HK-2 (cell line): ENCODE data around the gene WBP1L.
"Not testable (repeated sequence)": the region's sequence is repeated elsewhere in the genome, so short reads cannot be mapped to it uniquely, and the experiment has no call there.

ENCODE experiments used
- DNase-seq: peaks from one replicate; pipeline ENCODE4 v3.0.0-alpha.2; 2018; ENCODE audit not compliant: unreplicated experiment

The WBP1L gene

DNA sequence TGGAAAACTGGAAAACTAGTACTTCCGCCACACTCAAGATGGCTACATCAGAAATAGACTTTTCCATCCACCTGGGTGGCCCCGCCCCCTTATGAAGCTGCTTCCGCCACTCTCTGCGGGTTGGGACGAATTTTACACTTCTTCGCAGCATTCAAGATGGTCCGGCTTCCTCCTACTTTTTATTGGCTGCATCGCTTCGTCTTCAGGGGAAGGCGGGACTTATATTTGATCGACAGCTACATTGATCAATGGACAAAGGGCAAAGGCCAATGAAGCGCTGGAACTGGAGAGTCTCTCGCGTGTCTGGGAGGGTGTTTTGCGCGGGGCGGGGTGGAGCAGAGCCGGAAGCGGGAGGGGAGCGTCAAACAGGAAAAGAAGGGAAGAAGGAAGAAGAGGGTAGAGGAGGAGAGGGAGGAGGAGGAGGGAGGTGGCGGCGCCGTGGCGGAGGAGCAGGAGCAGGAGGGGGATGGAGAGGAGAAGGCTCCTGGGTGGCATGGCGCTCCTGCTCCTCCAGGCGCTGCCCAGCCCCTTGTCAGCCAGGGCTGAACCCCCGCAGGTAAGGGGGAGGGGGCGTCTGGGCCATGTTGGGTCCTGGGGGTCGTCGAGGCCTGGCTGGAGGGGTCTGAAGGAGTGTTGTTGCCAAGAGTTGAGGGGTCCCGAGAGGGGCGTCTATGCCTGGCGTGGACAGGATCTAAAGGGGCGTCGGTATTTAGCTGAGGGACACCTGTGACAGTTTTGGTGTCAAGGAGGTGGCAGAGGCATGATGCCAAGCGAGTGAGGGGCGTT is at the start of gene WBP1L:
WBP1L (plus strand) TSS at position 361 of the 786 bp plus-strand sequence; CDS start at position 467, 106 bp downstream.
- peak; percentile 98 for DNase-seq

DNA sequence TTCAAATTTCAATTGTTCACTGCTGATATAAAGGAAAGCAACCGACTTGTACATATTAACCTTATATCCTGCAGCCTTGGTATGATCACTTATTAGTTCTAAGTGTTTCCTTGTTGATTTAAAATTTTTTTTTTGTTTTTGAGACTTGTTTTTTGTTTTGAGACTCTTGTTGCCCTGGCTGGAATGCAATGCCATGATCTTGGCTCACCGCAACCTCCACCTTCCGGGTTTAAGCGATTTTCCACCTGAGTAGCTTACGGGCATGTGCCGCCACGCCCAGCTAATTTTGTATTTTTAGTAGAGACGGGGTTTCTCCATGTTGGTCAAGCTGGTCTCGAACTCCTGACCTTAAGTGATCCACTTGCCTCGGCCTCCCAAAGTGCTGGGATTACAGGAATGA is 48.3 kb upstream of the WBP1L start:
- not testable (repeated sequence) for DNase-seq

DNA sequence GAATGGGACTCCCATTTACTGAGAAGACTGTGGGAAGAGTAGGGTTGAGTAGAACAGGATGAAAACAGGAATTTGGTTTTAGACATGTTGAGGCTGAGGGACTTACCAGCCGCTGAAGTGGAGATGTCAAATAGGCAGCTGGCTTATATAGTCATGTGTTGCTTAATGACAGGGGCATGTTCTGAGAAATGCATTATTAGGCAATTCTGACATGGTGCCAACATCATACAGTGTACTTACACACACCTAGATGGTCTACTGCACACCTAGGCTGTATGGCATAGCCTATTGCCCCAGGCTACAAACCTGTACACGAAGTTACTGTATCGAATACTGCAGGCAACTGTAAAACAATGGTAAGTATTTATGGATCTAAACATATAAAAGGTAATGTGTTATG is 47.0 kb upstream of the WBP1L start:
- no peak for DNase-seq

DNA sequence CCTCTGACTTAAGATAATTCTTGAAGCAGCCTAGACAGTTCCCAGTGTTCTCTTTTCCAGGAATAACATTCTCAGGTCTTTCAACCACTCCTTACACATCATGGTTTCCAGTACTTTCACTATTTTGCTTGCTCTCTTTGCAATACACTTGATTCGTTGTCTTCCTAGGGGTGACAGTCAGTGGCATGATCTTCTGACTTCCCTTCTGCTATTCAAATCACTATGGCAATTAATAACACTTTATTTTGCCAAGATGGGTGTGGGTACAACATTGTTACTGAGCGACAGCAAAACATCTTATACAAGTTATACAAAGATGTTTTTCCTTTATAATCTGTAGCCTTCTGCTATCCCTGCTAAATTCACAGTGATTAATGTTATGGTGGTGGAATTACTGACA is 44.9 kb upstream of the WBP1L start:
- DNase-seq, result no peak

DNA sequence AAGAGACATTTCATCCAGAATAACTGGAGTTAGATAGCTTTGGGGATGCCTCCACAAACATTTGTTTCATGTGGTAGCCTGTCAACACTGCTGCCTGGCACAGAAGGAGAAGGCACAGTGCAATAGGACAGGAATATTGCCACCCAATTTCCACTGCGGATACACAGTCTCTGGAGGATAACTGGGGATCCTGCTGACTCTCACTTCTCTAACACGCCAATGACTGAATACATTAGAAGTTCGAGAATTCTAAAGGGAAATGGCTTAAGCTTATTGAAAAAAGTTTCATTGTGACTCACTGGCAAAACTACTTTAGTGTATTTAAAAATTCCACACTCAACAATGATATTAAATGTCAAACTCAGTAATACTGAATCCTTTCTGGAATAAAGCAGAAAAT is 42.5 kb upstream of the WBP1L start:
- DNase-seq, result no peak

DNA sequence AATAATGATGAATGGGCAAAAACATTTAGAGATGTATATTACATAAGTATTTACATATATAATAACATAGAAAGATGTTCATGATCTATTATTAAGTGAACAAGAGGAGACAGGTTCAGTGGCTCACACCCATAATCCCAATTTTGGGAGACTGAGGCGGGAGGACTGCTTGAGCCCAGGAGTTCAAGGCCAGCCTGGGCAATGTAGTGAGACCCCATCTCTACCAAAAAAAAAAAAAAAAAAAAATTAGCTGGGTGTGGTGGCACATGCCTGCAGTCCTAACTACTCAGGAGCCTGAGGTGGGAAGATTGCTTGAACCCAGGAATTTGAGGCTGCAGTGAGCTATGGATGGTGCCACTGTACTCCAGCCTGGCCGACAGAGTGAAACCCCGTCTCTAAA is 42.0 kb upstream of the WBP1L start:
- no peak for DNase-seq

DNA sequence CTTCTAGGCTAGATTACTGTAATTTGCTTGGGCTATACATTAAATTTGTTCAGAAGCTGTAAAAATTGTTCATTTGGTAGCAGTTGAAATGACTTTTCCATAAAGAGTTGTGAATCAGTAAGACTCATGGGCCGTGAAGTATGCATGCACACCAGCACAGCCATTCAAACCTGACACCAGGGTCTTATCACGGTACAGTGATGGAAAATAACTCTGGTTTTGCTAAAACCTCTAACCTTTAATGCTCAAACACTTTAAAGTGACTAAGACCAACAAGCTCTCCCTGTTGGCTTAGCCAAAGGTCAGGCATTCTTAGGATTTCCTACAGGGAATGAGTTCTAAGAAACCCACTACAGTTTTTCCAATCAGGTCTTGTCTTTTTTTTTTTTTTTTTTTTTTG is 41.0 kb upstream of the WBP1L start:
- DNase-seq, result no peak

DNA sequence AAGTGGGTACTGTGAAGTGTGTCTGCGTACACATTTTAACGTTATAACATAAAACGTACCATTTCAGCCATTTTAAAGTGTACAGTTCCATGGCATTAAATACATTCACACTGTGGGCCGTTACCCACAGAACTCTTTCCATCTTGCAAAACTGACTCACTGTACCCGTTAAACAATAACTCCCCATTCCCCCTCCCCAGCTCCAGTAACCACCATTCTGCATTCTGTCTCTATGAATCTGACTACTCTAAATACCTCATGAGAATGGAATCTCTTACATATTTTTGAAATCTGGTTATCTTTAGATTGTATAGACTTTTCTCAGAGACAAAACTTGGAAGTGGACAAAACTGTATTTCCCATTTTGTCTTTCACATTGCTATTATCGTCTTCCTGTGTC is 38.8 kb upstream of the WBP1L start:
- DNase-seq, result peak; percentile 58

DNA sequence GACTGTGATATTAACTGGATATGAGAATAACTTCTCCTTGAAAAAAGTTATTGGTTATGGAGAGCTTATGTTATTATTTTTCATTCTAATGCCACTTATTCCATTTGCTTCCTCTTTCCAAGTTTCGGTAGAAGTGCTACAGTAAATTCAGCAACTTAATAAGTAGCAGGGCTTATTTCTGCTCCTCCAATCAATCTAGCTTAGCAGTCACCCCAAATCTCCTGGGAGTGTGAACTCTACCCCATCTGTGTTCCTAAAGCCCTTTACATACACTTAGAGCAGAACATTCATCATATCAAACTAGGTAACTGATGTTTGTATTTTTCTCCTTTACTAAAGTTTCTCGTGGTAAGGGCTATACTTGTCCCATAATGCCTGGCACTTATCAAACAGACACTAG is 38.2 kb upstream of the WBP1L start:
- no peak for DNase-seq

DNA sequence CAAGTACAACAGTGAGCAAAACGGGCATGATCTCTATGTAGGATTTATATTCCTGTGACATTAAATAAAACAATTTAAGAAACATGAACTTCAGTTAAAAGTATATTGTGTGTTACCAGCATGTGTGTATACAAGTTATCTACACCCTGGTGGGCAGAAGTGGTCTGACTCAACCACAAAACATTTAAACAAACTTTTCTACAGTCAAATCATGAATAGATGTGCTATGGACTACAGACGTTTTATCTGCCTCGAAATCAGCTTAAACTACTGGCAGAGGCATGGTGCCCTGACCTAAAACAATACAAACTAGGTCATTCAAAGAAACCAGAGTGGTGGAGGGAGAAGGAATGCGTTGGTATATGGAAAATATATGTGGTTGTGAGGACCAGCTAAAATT is 33.1 kb upstream of the WBP1L start:
- DNase-seq, result no peak

DNA sequence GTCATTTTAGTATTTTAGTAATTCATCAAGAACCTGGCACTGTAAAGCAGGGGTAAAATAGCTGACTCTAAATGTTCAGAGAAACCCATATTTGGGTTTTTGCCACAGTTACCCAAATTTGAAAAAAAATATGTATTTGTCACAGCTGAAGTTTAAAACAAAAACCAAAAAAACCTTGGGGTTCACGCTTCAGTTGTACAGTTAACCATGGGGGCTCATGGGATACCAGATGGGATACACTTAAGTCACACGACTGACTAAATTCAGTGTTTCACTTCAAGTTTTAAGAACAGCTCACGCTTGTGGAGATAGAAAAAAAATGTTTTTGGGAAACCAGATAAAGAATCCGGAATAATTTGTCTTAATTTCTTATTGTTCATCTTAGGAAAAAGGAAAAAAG is 31.7 kb upstream of the WBP1L start:
- no peak for DNase-seq

DNA sequence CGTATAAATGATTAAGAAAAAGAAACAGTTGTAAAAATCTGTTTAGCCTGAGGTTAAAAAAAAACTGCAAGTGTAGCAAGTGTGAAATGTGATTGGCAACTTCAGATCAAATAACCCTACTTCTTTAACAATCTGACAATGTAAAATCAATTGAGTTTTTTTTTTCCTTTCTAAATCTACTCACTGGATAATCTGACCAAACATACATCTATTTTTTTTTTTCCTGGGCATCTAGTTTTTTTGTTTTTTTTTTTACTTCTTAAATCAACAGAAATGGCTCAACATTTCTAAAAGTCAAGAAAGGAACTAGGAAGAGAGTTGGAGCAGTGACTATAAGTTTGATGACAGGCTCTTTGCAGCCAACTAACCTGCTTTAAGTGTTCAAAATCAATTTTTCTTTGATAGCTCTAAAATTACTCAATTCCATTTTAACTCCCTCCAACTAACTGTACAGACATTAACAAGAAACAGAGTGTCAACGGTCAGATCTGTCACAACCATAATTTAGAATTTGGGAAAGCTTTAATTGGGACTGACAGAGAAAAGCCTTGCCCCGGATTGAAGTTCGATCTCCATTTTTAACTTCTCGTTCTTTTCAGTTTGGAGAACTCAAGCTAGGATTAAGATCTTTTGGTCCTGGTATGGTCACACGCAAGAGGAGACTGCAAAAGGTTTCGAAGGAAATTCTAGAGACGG is 30.8 kb upstream of the WBP1L start:
- no peak for DNase-seq

DNA sequence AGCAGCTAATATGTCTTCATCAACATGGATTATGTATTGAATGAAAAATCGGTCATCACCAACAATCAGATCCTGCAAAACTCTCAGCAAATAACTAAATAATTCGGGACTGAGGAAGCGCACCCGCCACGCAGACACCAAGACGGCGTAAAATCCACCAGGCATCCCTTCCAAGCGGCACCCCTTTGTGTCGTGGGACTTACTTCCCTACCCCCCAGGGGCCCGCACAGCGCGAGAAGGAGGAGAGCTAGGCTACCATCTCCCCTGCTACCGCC is 30.3 kb upstream of the WBP1L start:
- no peak for DNase-seq

DNA sequence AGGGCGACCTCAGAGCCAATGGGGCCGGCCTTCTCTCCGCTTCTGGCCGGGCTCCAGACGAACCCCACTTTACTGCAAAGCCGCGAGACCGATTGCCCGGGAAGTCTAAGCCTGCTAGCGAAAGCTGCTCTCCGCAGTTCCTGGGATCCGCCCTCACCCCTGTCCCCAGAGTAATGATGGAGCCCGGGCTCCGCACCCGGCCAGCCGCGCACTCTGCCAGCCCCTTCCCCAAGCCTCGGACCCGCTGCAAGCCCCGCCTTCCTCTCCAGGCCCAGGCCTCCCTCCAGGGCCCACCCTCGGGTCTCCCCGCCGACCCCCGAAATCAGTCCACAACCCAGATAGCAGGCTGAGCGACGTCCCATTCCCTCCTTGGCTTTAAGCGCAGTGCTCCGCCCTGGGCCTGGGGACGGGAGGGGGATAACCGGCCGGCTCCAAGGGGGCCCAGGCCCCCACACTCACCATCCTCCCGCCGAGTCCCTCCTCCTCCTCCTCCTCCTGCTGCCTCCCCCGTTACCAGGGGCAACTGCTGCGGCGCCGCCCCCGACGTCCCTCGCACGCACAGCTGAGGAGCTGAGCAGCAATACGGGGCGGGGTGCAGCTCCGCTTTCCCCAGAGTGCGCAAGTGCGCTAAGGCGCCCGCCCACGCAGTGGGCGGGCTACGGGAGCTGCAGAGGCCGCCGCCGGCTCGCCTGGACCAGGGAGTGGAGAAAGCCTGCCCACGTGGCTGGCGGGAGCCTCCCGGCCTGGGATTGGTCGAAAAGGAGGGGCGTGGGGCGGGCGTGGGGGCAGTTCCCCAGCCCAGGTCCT is 29.7 kb upstream of the WBP1L start, which contains the start of gene ARL3:
ARL3 (minus strand) TSS at position 584 of the 807 bp plus-strand sequence; CDS start at position 462, 122 bp downstream.
- DNase-seq, result peak; percentile 99

DNA sequence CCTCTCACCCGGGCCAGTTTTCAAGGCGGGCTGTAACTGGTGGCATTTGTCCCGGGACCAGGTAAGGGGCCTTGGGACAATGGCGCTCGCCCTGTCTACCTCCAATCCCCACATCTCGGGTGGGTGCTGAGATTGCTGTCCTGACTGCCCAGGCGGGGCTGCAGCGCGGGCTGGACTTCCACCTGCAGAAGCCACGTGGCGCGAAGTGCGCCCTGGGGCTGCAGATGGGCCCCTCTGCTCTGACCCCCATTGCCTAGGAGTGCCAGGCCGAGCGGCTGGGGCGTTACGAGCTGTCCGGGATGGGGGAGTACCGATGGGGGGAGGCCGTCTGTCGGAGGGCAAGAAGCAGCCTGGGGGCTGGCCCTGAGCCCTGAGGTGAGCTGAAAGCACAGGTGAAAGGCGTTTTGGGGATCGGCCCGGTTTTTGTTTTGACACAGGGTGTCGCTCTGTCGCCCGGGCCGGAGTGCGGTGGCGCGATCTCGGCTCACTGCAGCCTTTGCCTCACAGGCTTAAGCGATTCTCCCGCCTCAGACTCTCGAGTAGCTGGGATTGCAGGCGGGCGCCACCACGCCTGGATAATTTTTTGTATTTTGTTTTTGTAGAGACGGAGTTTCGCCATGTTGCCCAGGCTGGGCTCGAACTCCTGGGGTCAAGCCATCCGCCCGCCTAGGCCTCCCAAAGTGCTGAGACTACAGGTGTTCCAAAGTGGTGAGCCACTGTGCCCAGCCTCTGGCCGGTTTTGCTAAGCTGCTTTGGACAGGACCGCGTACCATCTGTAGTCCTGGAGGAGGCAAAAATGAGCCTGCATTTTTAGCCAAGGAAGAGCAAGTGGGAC is 28.9 kb upstream of the WBP1L start, which contains the start of gene SFXN2:
SFXN2 (plus strand) TSS at position 16 of the 835 bp plus-strand sequence. CDS start 12,001 bp downstream, outside the sequence.
- DNase-seq, result no peak

DNA sequence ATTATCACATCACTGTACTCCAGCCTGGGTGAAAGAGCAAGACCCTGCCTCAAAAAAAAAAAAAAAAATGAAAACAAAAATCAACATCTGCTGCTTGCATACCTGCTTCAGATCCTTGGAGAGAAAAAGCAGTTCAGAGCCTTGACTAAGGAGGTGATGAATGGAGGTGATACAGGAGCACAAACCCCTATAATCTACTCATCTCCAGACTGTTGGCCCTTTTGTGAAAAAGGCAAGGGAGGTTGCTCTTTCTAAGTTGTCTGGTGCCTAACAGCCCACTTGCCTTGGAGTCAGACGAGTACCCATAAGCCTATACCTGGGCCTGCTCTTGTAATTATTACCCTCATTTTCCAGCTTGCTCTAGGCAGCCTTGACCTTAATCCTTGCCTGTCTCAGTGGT is 27.9 kb upstream of the WBP1L start:
- DNase-seq, result no peak

DNA sequence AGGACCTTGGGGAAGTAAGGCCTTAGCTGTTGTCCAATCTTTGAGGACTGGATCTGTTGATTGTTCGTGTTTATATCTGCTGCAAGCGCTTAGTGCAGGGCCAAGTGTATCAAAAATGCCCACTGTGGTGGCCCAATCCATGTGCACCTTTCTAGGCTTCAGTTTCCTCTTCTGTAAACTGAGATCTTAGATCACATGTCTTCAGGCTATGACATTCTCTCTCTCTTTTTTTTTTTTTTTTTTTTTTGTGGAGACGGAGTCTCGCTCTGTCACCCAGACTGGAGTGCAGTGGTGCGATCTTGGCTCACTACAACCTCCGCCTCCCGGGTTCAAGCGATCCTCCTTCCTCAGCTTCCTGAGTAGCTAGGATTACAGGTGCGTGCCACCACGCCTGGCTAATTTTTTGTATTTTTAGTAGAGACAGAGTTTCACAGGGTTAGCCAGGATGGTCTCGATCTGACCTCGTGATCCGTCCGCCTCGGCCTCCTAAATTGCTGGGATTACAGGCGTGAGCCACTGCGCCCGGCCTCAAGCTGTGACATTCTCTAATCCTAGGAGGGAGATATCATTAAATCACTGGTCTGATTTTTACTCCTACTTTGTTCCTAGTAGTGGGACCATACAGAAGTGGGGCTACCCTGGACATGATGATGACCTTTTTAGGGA is 26.7 kb upstream of the WBP1L start:
- not testable (repeated sequence) for DNase-seq

DNA sequence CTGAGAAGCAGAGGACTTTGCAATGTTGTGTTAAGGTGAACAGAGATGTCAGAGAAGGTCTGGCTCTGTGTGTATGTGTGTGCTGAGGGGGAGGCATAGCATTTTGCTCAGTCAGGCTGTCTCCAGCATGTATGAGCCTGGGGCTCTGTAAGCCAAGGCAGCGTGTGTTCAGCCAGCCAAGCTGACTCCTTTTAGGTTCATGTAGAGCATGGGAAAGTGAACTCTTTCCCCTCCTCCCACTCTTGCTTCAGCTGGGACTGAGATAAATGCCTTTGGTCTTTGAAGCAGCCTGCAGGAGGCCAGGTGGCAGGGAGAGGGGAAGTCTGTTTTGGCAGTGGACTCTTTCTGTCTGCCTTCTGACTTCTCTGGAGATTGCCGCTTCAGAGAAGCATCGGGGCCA is 25.5 kb upstream of the WBP1L start:
- DNase-seq, result no peak

DNA sequence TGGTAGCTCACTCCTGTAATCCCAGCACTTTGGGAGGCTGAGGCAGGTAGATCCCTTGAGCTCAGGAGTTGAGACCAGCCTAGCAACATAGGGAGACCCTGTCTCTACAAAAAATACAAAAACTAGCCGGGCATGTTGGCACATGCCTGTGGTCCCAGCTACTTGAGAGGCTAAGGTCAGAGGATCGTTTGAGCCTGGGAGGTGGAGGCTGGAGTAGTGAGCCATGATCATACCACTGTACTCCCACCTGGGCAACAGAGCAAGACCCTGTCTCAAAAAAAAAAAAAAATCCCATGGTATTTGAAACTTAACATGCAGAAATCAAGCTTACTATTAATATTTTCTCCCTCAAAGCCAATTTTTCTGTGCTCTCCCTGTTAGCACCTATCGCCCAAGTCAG is 23.4 kb upstream of the WBP1L start:
- no peak for DNase-seq

DNA sequence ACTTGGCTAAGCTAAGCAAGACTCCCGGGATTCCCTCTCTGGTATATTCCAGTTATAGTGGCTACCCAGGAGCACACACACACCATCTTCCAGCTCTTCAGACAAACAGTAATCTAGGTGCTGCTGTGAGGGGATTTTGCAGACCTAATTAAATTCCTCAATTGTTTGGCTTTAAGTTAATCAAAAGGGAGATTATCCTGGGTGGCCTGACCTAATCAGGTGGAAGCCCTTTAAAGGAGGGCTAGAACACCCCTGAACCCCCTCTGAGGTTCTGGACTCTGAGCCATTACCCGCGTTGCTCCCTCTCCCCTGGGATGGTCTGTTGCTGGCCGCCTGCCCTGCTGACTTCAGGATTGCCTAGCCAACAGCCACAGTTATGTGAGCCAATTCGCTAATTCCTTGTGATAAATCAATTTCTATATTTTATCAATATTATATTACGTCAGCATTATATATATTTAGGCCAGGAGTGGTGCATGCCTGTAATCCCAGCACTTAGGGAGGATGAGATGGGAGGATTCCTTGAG is 22.9 kb upstream of the WBP1L start:
- no peak for DNase-seq

DNA sequence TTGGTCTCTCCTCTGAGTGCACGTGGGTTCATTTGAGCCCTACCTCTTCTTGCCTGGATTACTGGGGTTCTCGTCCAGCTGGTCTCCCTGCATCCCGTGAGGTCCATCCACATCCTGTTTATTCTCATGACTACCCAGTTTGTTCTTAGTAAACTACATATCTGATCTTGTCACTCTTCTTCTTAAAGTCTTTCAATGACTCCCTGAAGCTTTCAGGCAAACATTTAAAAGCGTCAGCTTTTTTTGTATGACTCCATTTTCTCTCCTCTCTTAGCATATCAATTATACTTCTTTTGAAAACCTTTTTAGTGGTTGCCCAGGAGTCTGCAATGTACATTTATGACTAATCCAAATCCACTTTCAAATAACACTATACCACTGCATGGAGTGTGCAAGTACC is 21.8 kb upstream of the WBP1L start:
- no peak for DNase-seq
